ENCODE results near the gene TOMM22. TPM values are rescaled to one million over a fixed set of nuclear protein-coding genes. Genes with fewer than 3 reads are reported as not detected.

The TOMM22 gene
- total and polyA plus RNA-seq, 5 experiments from 2014 or later, result 56.1 to 79.3 (median 67.2) TPM

GRCh38 chr22:38728871-38729796 is 47.4 kb downstream of the TOMM22 start:
- no peaks in the 10 kb centered on the region for H3K9me3 Mint-ChIP-seq
- peak overlapping the region in 2 of 10 donors; percentile 45 for H3K4me3 Mint-ChIP-seq
- POLR2A ChIA-PET, result interaction anchor here (1.6 to 37.2 kb wide), 4 partner anchors 9 to 113 kb away, joined by 4 to 1495 read pairs (median 32); partner anchors contain the start of genes NPTXR and SUN2
- DNase-seq, result no peak
- ATAC-seq, result no peak
- peak overlapping the region; percentile 37 to 92 (median 70) for H3K27ac Mint-ChIP-seq
- H3K4me1 Mint-ChIP-seq, result peaks cover 15 to 52% (median 30%) of the 10 kb centered on the region in 4 donors
- H3K36me3 Mint-ChIP-seq, result peaks cover 9 to 79% (median 11%) of the 10 kb centered on the region in 3 donors
- no peaks in the 10 kb centered on the region for H3K27me3 Mint-ChIP-seq

DNA sequence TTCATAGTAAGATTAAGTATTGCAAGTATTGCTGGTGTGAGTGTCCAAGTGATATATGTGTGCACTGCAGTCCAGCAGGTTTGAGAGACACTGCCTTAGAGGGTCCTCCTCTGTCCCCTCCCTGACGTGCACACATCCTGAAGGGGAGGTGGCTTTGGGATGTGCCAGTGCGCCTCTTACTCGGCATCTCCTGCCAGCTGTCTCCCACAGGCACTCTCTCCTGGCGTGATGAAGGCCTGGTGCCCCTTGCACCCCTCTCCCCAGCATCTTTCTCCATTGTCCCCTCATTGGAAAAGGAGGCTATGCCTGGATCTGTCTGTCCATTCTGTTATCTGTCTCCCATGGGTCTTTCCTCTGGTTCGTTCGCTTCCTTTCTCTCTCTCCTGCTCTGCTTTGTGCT is 48.2 kb downstream of the TOMM22 start:
- H3K4me3 Mint-ChIP-seq, result peak overlapping the region in 5 of 10 donors; percentile 8 to 61 (median 25)

GRCh38 chr22:38730411-38730871 is 48.7 kb downstream of the TOMM22 start:
- Mint-ChIP-seq H3K9me3 (no peaks in the 10 kb centered on the region), H3K27me3 (no peaks in the 10 kb centered on the region), H3K4me3 (peak overlapping the region in 3 of 10 donors; percentile 25 to 61 (median 26)), H3K36me3 (peaks cover under 1 to 77% (median 8%) of the 10 kb centered on the region in 3 donors), H3K27ac (peak overlapping the region; percentile 31 to 93 (median 79)), H3K4me1 (peaks cover 18 to 51% (median 32%) of the 10 kb centered on the region in 4 donors)
- DNase-seq (no peak), ATAC-seq (no peak)
- POLR2A ChIA-PET, result interaction anchor here (0.5 to 37.2 kb wide), 10 partner anchors 8 to 141 kb away, joined by 3 to 1495 read pairs (median 4); partner anchors contain the start of genes CBX6, GTPBP1, NPTXR and SUN2

More for the DNA sequence above, 48.2 kb downstream of the TOMM22 start:
- H3K4me1 Mint-ChIP-seq, result peaks cover 19 to 51% (median 34%) of the 10 kb centered on the region in 4 donors
- POLR2A ChIA-PET, result interaction anchor here (0.5 to 37.2 kb wide), 5 partner anchors 10 to 125 kb away, joined by 3 to 1495 read pairs (median 7); partner anchors contain the start of genes NPTXR and SUN2
- H3K36me3 Mint-ChIP-seq, result peaks cover 6 to 77% (median 11%) of the 10 kb centered on the region in 3 donors
- ATAC-seq, result no peak
- no peaks in the 10 kb centered on the region for H3K27me3 Mint-ChIP-seq
- H3K9me3 Mint-ChIP-seq, result no peaks in the 10 kb centered on the region
- peak overlapping the region; percentile 61 to 93 (median 82) for H3K27ac Mint-ChIP-seq
- no peak for DNase-seq

DNA sequence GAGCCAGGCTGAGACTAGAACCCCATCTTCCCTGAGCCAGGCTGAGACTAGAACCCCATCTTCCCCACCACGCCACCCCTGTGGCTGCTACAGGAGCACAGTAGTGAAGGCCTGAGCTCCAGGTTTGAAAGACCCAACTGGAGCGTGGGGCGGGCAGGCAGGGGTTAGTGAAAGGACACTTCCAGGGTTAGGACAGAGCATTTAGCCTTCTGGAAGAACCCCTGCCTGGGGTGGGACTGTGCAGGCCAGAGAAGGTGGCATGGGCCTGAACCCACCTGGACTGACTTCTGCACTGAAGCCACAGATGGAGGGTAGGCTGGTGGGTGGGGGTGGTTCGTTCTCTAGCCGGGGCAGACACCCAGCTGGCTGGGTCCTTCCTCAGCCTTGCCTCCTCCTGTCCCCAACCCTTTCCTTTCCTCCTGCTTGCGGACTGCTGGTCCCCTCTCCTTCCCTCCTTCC is 50.0 kb downstream of the TOMM22 start:
- DNase-seq (no peak), ATAC-seq (peak in 1 of 2 donors; percentile 3)
- Mint-ChIP-seq H3K4me1 (peaks cover 21 to 57% (median 43%) of the 10 kb centered on the region in 4 donors), H3K27me3 (no peaks in the 10 kb centered on the region), H3K36me3 (peaks cover 0 to 77% (median 8%) of the 10 kb centered on the region in 3 donors), H3K4me3 (peak overlapping the region in 4 of 10 donors; percentile 12 to 53 (median 44)), H3K27ac (peak overlapping the region in 9 of 10 donors; percentile 41 to 97 (median 83)), H3K9me3 (no peaks in the 10 kb centered on the region)
- POLR2A ChIA-PET, result interaction anchor here (0.6 to 37.2 kb wide), 20 partner anchors 8 to 1598 kb away, joined by 3 to 1495 read pairs (median 4); partner anchors contain the start of genes APOBEC3C, CBX6, CBY1 and FAM227A

DNA sequence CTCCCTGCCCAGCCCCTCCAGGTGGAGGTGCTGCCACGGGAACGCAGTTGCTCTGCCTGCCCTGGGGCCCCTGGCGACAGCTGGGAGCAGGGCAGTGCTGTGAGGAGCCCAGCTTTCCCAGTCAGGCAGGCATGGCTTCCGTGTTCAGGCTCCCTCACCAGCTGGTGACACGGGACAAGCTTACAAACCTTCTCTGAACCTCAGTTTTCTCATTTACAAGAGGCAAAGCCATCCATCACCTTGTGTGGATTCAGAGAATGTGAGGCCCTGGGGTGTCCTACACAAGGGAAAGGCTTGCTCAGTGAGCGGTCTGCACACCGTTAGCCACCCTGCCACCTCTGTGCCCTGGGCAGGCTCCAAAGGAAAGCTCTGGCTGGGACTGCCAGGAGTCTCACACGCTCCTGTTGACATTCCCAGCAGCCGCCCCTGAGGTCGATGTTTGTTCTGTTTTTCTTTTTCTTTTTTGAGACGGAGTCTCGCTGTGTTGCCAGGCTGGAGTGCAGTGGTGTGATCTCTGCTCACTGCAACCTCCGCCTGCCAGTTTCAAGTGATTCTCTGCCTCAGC is 50.6 kb downstream of the TOMM22 start:
- H3K36me3 Mint-ChIP-seq, result peaks cover 0 to 77% (median 12%) of the 10 kb centered on the region in 3 donors
- no peak for DNase-seq
- POLR2A ChIA-PET, result interaction anchor here (0.6 to 37.2 kb wide), 18 partner anchors 9 to 346 kb away, joined by 3 to 1495 read pairs (median 4); partner anchors contain the start of genes APOBEC3C, CBX6, CBY1 and FAM227A

DNA sequence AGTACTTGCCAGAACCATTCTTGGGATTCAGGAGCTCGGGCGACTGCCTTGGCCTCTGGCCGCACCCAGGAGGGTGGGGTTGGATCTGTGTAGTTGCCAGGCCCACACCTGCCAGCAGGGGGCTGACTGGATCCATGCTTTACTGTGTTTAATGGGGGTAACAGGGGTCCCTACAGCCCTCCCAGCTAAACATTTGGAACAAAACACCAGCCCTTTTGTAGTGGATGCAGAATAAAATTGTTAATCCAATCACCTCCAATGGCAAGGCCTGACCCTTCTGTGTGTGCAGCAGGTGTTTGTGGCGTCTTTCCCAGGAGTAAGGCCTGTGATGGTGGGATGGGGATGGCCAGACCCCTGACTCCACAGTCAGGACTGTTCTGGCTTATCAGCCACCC is 51.6 kb downstream of the TOMM22 start:
- POLR2A ChIA-PET, result interaction anchor here (1.0 to 37.2 kb wide), 12 partner anchors 8 to 270 kb away, joined by 3 to 1495 read pairs (median 6); partner anchors contain the start of genes GTPBP1, NPTXR and SUN2
- peaks cover 30 to 70% (median 59%) of the 10 kb centered on the region in 4 donors for H3K4me1 Mint-ChIP-seq

More for the DNA sequence above, 50.6 kb downstream of the TOMM22 start:
- no peaks in the 10 kb centered on the region for H3K9me3 Mint-ChIP-seq
- no peak for ATAC-seq
- H3K27ac Mint-ChIP-seq, result peak overlapping the region in 9 of 10 donors; percentile 70 to 97 (median 90)
- no peaks in the 10 kb centered on the region for H3K27me3 Mint-ChIP-seq
- H3K4me1 Mint-ChIP-seq, result peaks cover 24 to 62% (median 49%) of the 10 kb centered on the region in 4 donors
- peak overlapping the region in 5 of 10 donors; percentile 8 to 53 (median 41) for H3K4me3 Mint-ChIP-seq

DNA sequence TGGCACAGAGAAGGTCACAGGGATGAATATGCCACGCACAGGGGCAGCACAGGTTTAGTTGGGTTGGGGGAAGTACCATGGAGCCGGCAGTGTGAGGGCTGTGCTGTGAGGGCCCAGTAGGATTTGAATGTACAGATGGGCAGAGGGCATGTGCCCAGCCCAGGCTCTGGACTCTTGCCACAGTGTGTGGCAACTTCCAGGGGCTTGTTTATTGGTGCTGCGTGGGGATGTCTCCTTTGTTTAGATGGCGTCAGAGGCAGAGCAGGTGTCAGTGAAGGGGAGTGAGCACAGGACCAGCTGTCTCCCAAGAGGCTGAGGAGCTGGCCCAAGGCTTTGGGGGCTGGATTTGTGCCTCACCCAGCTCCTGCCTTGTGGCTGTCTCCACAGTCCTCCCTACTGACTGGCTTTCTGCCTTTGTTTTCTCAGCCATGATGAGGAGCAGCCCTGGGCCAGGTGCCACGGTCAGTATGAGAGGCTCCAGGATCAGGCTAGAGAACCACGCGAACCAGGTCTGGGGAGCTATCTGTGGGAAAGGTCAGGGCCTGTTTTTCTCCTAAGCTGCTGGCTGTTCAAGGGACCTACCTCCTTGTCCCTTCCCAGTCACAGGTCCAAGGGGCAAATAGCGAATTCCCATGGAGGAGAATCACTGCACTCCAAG is 52.1 kb downstream of the TOMM22 start:
- Mint-ChIP-seq H3K27ac (peak overlapping the region; percentile 70 to 97 (median 91)), H3K4me3 (peak overlapping the region in 3 of 10 donors; percentile 13 to 50 (median 39)), H3K36me3 (peaks cover 0 to 80% (median 7%) of the 10 kb centered on the region in 3 donors), H3K27me3 (no peaks in the 10 kb centered on the region), H3K9me3 (no peaks in the 10 kb centered on the region), H3K4me1 (peaks cover 28 to 71% (median 61%) of the 10 kb centered on the region in 4 donors)
- DNase-seq (peak in 1 of 10 donors; percentile 35), ATAC-seq (peak; percentile 11 to 16)
- POLR2A ChIA-PET, result interaction anchor here (0.8 to 37.2 kb wide), 14 partner anchors 9 to 269 kb away, joined by 3 to 1495 read pairs (median 6); partner anchors contain the start of genes GTPBP1, NPTXR, SUN2 and TOMM22

More for the DNA sequence above, 51.6 kb downstream of the TOMM22 start:
- peaks cover 0 to 80% (median 12%) of the 10 kb centered on the region in 3 donors for H3K36me3 Mint-ChIP-seq
- no peaks in the 10 kb centered on the region for H3K9me3 Mint-ChIP-seq
- peak overlapping the region; percentile 79 to 97 (median 90) for H3K27ac Mint-ChIP-seq
- H3K4me3 Mint-ChIP-seq, result peak overlapping the region in 3 of 10 donors; percentile 50 to 68 (median 67)
- no peaks in the 10 kb centered on the region for H3K27me3 Mint-ChIP-seq
- ATAC-seq, result peak; percentile 65 to 73
- DNase-seq, result peak; percentile 46 to 84 (median 58)

- Mint-ChIP-seq H3K27me3 (no peaks in the 10 kb centered on the region), H3K4me1 (peaks cover 26 to 73% (median 61%) of the 10 kb centered on the region in 4 donors), H3K4me3 (peak overlapping the region in 4 of 10 donors; percentile 10 to 66 (median 30)), H3K36me3 (peaks cover 0 to 80% (median 6%) of the 10 kb centered on the region in 3 donors), H3K9me3 (no peaks in the 10 kb centered on the region), H3K27ac (peak overlapping the region; percentile 42 to 97 (median 91))
- DNase-seq (no peak), ATAC-seq (no peak)
- POLR2A ChIA-PET, result interaction anchor here (0.8 to 37.2 kb wide), 10 partner anchors 8 to 269 kb away, joined by 4 to 1495 read pairs (median 6); partner anchors contain the start of genes GTPBP1, NPTXR, SUN2 and TOMM22
These were observed 52.8 kb downstream of the TOMM22 start for GRCh38 chr22:38734421-38735100.

Measured in naive thymus-derived CD8-positive, alpha-beta T cell (primary cell).